Activated naive CD4-positive, alpha-beta T cell treated with anti-CD3 and anti-CD28 coated beads, Interleukin-2, amount 50 U/mL, for 72 hours (primary cell): Measurements from ENCODE around the gene RNF115. TPM values are rescaled to one million over a fixed set of nuclear protein-coding genes. Genes with fewer than 3 reads are reported as not detected.
"Not testable (repeated sequence)": the region's sequence is repeated elsewhere in the genome, so short reads cannot be mapped to it uniquely, and the experiment has no call there.

Experiments used
- ATAC-seq, 2 donors: fragments of 150-1000 bp; cut with Tn5 transposase; 2 replicates each; pipeline ENCODE4 v1.10.0; 2021; ENCODE audit warnings: mild to moderate bottlenecking in 2 of 2, moderate library complexity in 2 of 2
- DNase-seq, 2 donors: peaks; one replicate each; pipeline ENCODE4 v3.0.0; 2021 to 2022; ENCODE audit warnings: low spot score in 2 of 2
- H3K27ac Mint-ChIP-seq, 2 donors: one replicate each; pipeline ENCODE4 v1.8.0; 2022; ENCODE audit warnings: mild to moderate bottlenecking in 2 of 2, mixed read lengths in 2 of 2
- H3K36me3 Mint-ChIP-seq, 2 donors: one replicate each; pipeline ENCODE4 v1.8.0; 2022; ENCODE audit warnings: mixed read lengths in 2 of 2
- H3K9me3 Mint-ChIP-seq, 2 donors: one replicate each; pipeline ENCODE4 v1.8.0; 2022; ENCODE audit warnings: mixed read lengths in 2 of 2
- total RNA-seq, 2 donors: library from RNA; stranded (reverse); gene quantifications; one replicate each; pipeline ENCODE4 v1.2.3, GENCODE V29; 2022

The RNF115 gene
- total RNA-seq, 2 donors from 2014 or later: 10.7 to 12.6 TPM

DNA sequence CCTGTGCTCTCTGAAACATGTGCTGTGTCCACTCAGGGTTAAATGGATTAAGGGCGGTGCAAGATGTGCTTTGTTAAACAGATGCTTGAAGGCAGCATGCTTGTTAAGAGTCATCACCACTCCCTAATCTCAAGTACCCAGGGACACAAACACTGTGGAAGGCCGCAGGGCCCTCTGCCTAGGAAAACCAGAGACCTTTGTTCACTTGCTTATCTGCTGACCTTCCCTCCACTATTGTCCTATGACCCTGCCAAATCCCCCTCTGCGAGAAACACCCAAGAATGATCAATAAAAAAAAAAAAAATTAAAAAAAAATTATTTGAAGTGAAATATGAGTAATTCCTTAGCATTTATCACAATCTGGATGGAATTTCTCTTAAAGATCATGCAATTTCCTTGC lies 58.8 kb downstream of the RNF115 start:
- not testable (repeated sequence) for DNase-seq, H3K27ac Mint-ChIP-seq, H3K9me3 Mint-ChIP-seq, ATAC-seq
- peaks cover 10 to 20% of the 10 kb centered on the region in 2 donors for H3K36me3 Mint-ChIP-seq

DNA sequence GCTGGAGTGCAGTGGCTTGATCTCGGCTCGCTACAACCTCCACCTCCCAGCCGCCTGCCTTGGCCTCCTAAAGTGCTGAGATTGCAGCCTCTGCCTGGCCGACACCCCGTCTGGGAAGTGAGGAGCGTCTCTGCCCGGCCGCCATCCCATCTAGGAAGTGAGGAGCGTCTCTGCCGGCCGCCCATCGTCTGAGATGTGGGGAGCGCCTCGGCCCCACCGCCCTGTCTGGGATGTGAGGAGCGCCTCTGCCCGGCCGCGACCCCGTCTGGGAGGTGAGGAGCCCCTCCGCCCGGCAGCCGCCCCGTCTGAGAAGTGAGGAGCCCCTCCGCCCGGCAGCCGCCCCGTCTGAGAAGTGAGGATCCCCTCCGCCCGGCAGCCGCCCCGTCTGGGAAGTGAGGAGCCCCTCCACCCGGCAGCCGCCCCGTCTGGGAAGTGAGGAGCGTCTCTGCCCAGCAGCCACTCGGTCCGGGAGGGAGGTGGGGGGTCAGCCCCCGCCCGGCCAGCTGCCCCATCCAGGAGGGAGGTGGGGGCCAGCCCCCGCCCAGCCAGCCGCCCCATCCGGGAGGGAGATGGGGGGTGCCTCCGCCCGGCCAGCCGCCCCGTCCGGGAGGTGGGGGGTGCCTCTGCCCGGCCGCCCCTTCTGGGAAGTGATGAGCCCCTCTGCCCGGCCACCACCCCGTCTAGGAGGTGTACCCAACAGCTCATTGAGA lies 59.5 kb downstream of the RNF115 start:
- DNase-seq, ATAC-seq, H3K9me3 Mint-ChIP-seq: not testable (repeated sequence)

DNA sequence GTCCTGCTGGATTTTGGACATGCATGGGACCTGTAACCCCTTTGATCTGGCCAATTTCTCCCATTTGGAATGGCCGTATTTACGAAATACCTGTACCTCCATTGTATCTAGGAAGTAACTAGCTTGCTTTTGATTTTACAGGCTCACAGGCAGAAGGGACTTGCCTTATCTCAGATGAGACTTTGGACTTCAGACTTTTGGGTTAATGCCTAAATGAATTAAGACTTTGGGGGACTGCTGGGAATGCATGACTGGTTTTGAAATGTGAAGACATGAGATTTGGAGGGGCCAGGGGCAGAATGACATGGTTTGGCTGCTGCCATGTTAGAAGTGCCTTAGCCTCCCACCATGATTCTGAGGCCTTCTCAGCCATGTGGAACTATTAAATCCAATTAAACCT lies 61.9 kb downstream of the RNF115 start:
- H3K27ac Mint-ChIP-seq, DNase-seq, H3K9me3 Mint-ChIP-seq, ATAC-seq: not testable (repeated sequence)
- peaks cover 10 to 20% of the 10 kb centered on the region in 2 donors for H3K36me3 Mint-ChIP-seq

More for the DNA sequence above, 59.5 kb downstream of the RNF115 start:
- peaks cover 10 to 20% of the 10 kb centered on the region in 2 donors for H3K36me3 Mint-ChIP-seq
- H3K27ac Mint-ChIP-seq: not testable (repeated sequence)

DNA sequence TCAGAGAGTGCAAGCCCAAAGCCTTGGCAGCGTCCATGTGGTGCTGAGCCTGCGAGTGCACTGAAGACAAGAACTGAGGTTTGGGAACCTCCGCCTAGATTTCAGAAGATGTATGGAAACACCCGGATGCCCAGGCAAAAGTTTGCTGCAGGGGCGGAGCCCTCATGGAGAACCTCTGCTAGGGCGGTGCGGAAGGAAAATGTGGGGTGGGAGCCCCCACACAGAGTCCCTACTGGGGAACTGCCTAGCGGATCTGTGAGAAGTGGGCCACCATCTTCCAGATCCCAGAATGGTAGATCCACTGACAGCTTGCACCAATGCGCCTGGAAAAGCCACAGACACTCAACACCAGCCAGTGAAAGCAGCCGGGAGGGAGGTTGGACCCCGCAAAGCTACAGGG lies 62.4 kb downstream of the RNF115 start:
- peaks cover 10 to 20% of the 10 kb centered on the region in 2 donors for H3K36me3 Mint-ChIP-seq
- not testable (repeated sequence) for DNase-seq, ATAC-seq, H3K9me3 Mint-ChIP-seq, H3K27ac Mint-ChIP-seq

DNA sequence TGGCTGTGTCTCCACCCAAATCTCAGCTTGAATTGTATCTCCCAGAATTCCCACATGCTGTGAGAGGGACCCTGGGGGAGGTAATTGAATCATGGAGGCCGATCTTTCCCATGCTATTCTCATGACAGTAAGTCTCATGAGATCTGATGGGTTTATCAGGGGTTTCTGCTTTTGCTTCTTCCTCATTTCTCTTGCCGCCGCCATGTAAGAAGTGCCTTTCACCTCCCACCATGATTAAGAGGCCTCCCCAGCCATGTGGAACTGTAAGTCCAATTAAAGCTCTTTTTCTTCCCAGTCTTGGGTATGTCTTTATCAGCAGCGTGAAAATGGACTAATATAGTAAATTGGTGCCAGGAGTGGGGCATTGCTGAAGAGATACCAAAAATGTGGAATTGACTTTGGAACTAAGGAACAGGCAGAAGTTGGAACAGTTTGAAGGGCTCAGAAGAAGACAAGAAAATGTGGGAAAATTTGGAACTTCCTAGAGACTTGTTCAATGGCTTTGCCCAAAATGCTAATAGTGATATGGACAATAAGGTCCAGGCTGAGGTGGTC lies 63.4 kb downstream of the RNF115 start:
- not testable (repeated sequence) for H3K9me3 Mint-ChIP-seq, ATAC-seq, H3K27ac Mint-ChIP-seq, DNase-seq
- H3K36me3 Mint-ChIP-seq: peaks cover 10 to 20% of the 10 kb centered on the region in 2 donors

DNA sequence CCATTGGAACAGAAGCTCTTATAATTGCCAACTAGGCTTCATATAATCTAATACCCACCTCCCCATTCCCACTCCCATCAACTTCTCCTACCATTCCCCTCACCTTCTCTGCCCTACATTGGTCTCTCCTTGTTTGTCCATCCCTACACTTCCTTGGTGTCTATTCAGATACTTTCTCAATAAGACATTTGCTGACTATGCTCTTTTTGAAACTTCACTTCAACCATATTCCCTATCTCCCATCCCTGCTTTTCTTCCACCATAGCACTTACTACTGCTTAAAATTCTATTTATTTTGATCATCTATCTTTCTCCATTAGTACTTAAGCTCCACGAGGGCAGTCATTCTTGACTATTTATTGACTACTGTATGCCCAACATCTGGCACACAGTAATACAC lies 64.2 kb downstream of the RNF115 start:
- Mint-ChIP-seq H3K27ac (peak overlapping the region; percentile 13 to 24), H3K9me3 (peaks cover 0 to 4% of the 10 kb centered on the region in 2 donors), H3K36me3 (peaks cover 10 to 20% of the 10 kb centered on the region in 2 donors)
- ATAC-seq: no peak
- no peak for DNase-seq

DNA sequence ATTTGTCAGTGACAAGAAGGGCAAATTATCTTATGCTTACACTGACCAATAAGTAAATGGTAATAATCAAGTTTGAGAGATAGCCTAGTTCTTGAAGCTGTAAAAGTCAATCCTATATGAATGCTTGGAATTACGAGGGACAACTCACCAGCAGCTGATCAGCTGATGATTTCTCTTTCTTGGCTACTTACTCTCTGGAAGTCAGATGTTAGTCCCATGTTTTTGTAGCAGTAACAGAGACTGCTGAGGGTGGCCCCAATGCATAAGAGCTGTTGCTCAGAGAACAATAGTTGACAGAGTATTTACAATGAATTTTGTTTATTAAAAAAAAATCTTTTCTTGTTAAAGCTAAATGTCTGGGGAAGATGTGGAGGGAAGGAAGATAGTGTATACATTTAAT lies 65.3 kb downstream of the RNF115 start:
- no peak for DNase-seq

DNA sequence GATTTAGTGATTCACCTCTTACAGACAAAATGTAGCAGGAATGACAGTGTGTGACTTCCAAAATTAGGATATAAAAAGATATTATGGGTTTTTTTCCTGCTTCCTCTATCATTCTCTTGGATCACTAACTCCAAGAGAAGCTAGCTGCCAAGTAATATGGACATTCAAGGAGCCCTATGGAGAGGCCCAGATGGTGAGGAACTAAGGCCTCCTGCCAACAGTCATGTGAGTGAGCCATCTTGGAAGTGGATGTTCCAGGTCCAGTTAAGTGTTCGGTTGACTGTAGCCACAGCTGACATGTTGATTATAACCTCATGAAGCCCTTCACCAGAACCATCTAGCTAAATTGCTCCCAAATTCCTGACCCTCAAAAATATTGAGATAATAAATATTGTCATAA lies 65.8 kb downstream of the RNF115 start:
- H3K27ac Mint-ChIP-seq: no peak overlapping the region

More for the DNA sequence above, 65.3 kb downstream of the RNF115 start:
- Mint-ChIP-seq H3K27ac (no peak overlapping the region), H3K9me3 (peaks cover 0 to 4% of the 10 kb centered on the region in 2 donors), H3K36me3 (peaks cover 10 to 20% of the 10 kb centered on the region in 2 donors)
- no peak for ATAC-seq

DNA sequence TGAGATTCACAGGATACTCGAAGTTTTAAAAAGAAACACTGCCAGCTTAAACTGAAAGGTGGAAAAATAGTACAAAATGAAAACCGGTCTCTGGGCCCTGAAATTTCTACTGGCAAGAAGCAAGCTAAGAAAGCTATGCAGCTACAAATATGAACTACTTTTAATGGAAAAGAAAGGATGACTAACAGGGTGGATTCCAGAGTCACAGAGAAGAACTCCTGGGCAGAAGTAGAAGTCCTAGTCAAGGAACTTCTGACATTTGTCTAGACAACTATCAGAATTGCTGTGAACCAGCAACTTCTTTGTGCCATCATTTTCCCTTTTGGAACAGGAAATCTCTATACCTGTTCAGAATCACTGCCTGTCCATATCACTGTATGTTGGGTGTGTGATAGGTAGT lies 66.5 kb downstream of the RNF115 start:
- peaks cover 10 to 20% of the 10 kb centered on the region in 2 donors for H3K36me3 Mint-ChIP-seq
- peak overlapping the region in 1 of 2 donors; percentile 43 for H3K27ac Mint-ChIP-seq
- DNase-seq (no peak), ATAC-seq (no peak)
- H3K9me3 Mint-ChIP-seq: peaks cover 0 to 4% of the 10 kb centered on the region in 2 donors

More for the DNA sequence above, 65.8 kb downstream of the RNF115 start:
- DNase-seq (no peak), ATAC-seq (no peak)
- H3K9me3 Mint-ChIP-seq: peaks cover 0 to 4% of the 10 kb centered on the region in 2 donors
- H3K36me3 Mint-ChIP-seq: peaks cover 10 to 20% of the 10 kb centered on the region in 2 donors

DNA sequence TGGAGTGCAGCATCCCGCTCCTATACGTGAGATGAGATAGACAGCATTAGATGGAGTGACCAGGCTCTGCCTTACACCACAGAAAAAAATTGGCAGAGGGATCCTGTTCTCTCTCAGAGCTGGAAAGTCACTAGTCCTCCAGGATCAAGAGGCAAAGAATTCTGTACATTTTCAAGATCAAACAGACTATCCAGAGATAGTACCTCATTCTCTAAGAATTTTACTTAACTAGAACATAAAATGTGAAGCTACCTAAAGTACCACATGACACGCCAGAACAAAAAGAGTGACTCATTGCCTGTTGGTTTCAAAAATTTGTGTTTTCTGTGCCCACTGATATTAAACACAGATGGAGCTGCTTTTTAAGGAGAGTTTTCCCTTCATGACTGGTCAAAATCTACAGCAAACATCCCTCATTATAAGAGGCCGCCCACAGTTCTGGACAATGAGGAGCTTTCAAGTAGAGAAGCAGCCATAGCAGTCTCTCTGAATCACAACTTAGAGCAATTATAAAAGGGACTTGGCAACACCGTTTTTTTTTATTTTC lies 72.3 kb downstream of the RNF115 start:
- H3K9me3 Mint-ChIP-seq: no peaks in the 10 kb centered on the region
- no peak for DNase-seq
- ATAC-seq: no peak
- H3K36me3 Mint-ChIP-seq: peaks cover 0 to 6% of the 10 kb centered on the region in 2 donors
- H3K27ac Mint-ChIP-seq: no peak overlapping the region

DNA sequence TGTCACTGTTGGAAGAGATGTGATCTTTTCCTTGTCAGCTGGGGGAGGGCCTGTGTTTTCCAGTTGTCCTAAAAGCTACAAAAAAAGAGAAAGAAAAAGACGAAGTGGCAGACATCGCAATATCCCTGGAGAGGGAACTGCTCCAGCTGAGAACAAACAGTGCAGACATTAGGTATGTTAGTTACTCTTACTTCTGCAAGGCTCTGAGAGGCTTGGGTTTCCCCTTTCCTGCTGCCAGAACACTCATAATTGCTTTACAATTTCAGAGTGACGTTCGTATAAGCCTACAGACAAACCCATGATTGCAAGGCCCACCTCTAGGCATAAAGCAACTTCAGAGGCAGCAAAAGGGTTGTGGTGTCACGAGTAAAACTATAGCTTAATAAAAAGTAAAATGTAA lies 73.5 kb downstream of the RNF115 start:
- ATAC-seq (no peak), DNase-seq (no peak)
- Mint-ChIP-seq H3K36me3 (peaks cover 0 to 6% of the 10 kb centered on the region in 2 donors), H3K27ac (no peak overlapping the region), H3K9me3 (no peaks in the 10 kb centered on the region)

DNA sequence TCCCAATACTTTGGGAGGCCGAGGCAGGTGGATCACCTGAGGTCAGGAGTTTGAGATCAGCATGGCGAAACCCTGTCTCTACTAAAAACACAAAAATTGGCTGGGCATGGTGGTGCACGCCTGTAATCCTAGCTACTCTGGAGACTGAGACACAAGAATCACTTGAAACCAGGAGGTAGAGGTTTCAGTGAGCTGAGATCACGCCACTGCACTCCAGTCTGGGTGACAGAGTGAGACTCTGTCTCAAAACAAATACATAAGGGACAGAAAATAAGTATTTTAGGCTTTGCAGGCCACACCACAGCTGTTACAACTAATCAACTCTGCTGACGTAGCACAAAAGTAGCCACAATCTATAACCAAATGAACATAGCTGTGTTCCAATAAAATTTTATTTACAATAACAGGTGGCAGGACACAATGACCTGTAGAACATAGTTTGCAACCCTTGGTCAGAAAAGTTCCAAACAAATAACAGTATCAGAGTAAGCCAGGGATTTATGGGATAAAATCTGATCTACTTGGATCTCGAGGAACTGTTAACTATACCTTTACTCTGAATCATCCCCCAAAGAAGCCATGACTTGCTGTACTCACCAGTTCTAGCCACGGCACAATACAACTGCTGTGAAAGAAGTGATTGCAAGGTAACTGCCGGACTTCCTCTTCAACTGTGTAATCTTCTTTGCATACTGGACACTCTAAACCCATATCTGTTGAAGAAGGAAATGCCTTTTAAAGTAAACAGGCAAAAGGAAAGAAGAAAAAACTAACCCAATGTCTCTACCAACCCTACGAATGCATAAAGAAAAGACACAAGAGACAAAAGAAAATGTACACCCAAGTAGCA lies 76.3 kb downstream of the RNF115 start:
- Mint-ChIP-seq H3K27ac (peak overlapping the region in 1 of 2 donors; percentile 44), H3K9me3 (no peaks in the 10 kb centered on the region), H3K36me3 (peaks cover 6 to 7% of the 10 kb centered on the region in 2 donors)
- no peak for DNase-seq
- ATAC-seq: no peak

DNA sequence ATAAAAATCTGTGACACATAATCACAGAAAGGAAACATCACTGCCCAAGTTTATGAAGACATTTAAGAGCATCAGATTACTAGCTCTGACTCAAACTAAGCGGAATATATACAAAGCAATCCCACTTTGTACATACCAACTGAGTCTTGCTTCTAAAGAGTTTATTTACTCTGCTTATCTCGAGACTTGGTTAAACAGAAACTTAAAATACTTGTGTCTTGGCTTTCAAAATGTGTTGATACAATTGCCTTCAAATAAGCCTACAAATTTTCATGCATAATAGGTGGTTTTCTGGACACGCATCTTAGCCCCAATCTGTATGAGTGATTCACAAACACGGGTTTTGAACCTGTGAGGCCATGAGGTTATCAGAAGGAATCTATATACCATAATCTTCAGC lies 83.6 kb downstream of the RNF115 start:
- DNase-seq: no peak
- no peaks in the 10 kb centered on the region for H3K9me3 Mint-ChIP-seq
- ATAC-seq: no peak
- H3K36me3 Mint-ChIP-seq: peaks cover 0 to 7% of the 10 kb centered on the region in 2 donors
- no peak overlapping the region for H3K27ac Mint-ChIP-seq

DNA sequence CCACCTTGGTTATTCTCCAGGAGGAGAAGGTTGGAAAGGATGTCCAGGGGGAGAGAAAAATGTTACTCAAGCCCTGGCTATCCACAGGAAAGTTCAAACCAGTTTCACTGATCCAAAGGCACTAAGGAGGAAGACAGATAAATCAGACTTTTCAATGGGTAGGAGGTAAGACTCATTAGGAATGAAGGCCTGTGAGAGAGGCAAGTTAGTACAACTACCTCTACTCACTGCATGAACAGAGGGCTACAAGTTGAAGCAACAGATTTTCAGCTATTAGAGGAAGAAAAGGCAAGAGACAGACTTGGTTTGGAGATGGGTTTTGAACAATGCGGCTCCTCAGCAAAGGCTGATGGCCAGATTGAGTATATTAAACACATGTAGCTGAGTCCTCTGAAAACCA lies 87.7 kb downstream of the RNF115 start:
- no peaks in the 10 kb centered on the region for H3K9me3 Mint-ChIP-seq
- DNase-seq: no peak
- no peaks in the 10 kb centered on the region for H3K36me3 Mint-ChIP-seq
- peak overlapping the region in 1 of 2 donors; percentile 30 for H3K27ac Mint-ChIP-seq
- ATAC-seq: no peak

DNA sequence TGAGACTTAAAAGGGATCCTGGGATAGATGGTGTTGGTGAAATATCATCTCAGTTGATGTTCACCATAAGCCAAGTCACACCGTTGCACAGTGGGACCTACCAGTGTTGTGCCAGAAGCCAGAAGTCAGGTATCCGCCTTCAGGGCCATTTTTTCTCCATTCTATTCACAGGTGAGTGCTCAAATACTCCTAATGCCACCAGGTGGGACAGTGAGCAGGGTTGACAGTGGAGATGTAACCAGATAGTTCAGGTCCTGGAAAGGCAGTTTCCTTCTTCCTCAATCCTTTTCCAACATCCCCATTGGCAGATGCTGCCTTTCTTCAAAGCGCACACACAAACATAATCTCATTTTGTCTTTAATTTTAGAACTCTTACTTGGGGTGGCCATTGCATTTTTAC lies 93.0 kb downstream of the RNF115 start:
- no peak for DNase-seq
- no peak overlapping the region for H3K27ac Mint-ChIP-seq
- no peaks in the 10 kb centered on the region for H3K36me3 Mint-ChIP-seq
- no peak for ATAC-seq
- no peaks in the 10 kb centered on the region for H3K9me3 Mint-ChIP-seq

DNA sequence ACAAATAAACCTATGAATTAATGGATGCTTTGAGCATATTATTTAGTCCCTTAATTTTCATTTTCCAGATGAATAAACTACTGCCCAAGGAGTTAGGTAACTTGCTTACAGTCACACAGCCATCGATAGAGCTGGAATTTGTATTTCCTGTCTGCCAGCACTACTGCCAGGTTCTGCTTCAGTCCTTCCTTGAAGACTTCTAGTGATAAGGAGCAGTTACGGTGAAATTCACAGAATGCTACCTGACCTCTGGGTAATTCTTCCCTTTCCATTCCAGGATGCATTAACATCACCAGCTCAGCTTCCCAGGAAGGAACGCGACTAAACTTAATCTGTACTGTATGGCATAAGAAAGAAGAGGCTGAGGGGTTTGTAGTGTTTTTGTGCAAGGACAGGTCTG lies 93.4 kb downstream of the RNF115 start:
- no peak for ATAC-seq

More for the DNA sequence above, 93.4 kb downstream of the RNF115 start:
- no peak for DNase-seq
- Mint-ChIP-seq H3K27ac (no peak overlapping the region), H3K36me3 (no peaks in the 10 kb centered on the region), H3K9me3 (no peaks in the 10 kb centered on the region)
